Activated naive CD4-positive, alpha-beta T cell treated with anti-CD3 and anti-CD28 coated beads, Interleukin-2, amount 10 ng/mL, durations not matched to agents 7 days and 5 days (primary cell): ENCODE results near the gene KRT85.

Source experiments
- CTCF ChIA-PET: fragments of 350-600 bp; sonication (Branson Sonifier 250); formaldehyde crosslinking; loops from one replicate; lab custom pipeline; 2021; ENCODE audit warnings: antibody characterized with exemption; lab: Charles Lee
- DNase-seq: peaks from one replicate; pipeline ENCODE4 v3.0.0-alpha.2; 2020
- H3K27ac Mint-ChIP-seq: one replicate; pipeline ENCODE4 v1.8.0; 2021; ENCODE audit warnings: mild to moderate bottlenecking, moderate library complexity, mixed read lengths
- H3K27me3 Mint-ChIP-seq: one replicate; pipeline ENCODE4 v1.8.0; 2021; ENCODE audit warnings: mild to moderate bottlenecking, mixed read lengths
- H3K36me3 Mint-ChIP-seq: one replicate; pipeline ENCODE4 v1.8.0; 2021; ENCODE audit warnings: mixed read lengths
- H3K4me1 Mint-ChIP-seq: one replicate; pipeline ENCODE4 v1.8.0; 2021; ENCODE audit warnings: mixed read lengths
- H3K4me3 Mint-ChIP-seq: one replicate; pipeline ENCODE4 v1.8.0; 2021; ENCODE audit warnings: mild to moderate bottlenecking, moderate library complexity, mixed read lengths
- H3K9me3 Mint-ChIP-seq: one replicate; pipeline ENCODE4 v1.8.0; 2021; ENCODE audit warnings: mixed read lengths

The KRT85 gene

GRCh38 chr12:52331039-52331438 is 36.2 kb downstream of the KRT85 start:
- peaks cover 9% of the 10 kb centered on the region for H3K4me1 Mint-ChIP-seq
- no peak for DNase-seq
- no peaks in the 10 kb centered on the region for H3K9me3 Mint-ChIP-seq
- CTCF ChIA-PET, result interaction anchor here (1.1 kb wide), 1 partner anchor 13 kb away, joined by 3 read pairs; no protein-coding TSS in a partner anchor
- no peaks in the 10 kb centered on the region for H3K36me3 Mint-ChIP-seq
- no peak overlapping the region for H3K27ac Mint-ChIP-seq
- H3K27me3 Mint-ChIP-seq, result peaks cover 24% of the 10 kb centered on the region
- no peak overlapping the region for H3K4me3 Mint-ChIP-seq

- H3K27ac Mint-ChIP-seq, result no peak overlapping the region
- CTCF ChIA-PET, result interaction anchor here (0.7 to 4.8 kb wide), 20 partner anchors 8 to 303 kb away, joined by 3 to 34 read pairs (median 4); no protein-coding TSS in a partner anchor
- DNase-seq, result no peak
These were observed 39.3 kb downstream of the KRT85 start for GRCh38 chr12:52327830-52328500.

GRCh38 chr12:52327052-52327829 is 40.0 kb downstream of the KRT85 start:
- Mint-ChIP-seq H3K27me3 (peaks cover 51% of the 10 kb centered on the region), H3K9me3 (no peaks in the 10 kb centered on the region), H3K4me1 (peaks cover 9% of the 10 kb centered on the region), H3K27ac (no peak overlapping the region), H3K36me3 (no peaks in the 10 kb centered on the region), H3K4me3 (no peak overlapping the region)
- CTCF ChIA-PET, result interaction anchor here (0.7 to 4.8 kb wide), 18 partner anchors 8 to 302 kb away, joined by 3 to 34 read pairs (median 6); no protein-coding TSS in a partner anchor
- DNase-seq, result peak; percentile 88

More at GRCh38 chr12:52327830-52328500, 39.3 kb downstream of the KRT85 start:
- Mint-ChIP-seq H3K4me1 (peaks cover 9% of the 10 kb centered on the region), H3K4me3 (no peak overlapping the region), H3K27me3 (peaks cover 44% of the 10 kb centered on the region), H3K36me3 (no peaks in the 10 kb centered on the region), H3K9me3 (no peaks in the 10 kb centered on the region)

GRCh38 chr12:52324153-52324444 is 43.2 kb downstream of the KRT85 start:
- CTCF ChIA-PET, result interaction anchor here (1.0 to 4.3 kb wide), 2 partner anchors 45 to 102 kb away, joined by 3 to 22 read pairs; no protein-coding TSS in a partner anchor
- Mint-ChIP-seq H3K4me3 (no peak overlapping the region), H3K27me3 (peaks cover 67% of the 10 kb centered on the region), H3K27ac (no peak overlapping the region), H3K9me3 (no peaks in the 10 kb centered on the region), H3K4me1 (peaks cover 9% of the 10 kb centered on the region), H3K36me3 (no peaks in the 10 kb centered on the region)
- peak; percentile 17 for DNase-seq

- peaks cover 9% of the 10 kb centered on the region for H3K4me1 Mint-ChIP-seq
- CTCF ChIA-PET, result interaction anchor here (4.3 kb wide), 1 partner anchor 102 kb away, joined by 22 read pairs; no protein-coding TSS in a partner anchor
- no peaks in the 10 kb centered on the region for H3K9me3 Mint-ChIP-seq
- H3K27me3 Mint-ChIP-seq, result peaks cover 72% of the 10 kb centered on the region
- H3K36me3 Mint-ChIP-seq, result no peaks in the 10 kb centered on the region
- H3K4me3 Mint-ChIP-seq, result no peak overlapping the region
- DNase-seq, result peak; percentile 15
- H3K27ac Mint-ChIP-seq, result no peak overlapping the region
These were observed 43.7 kb downstream of the KRT85 start for GRCh38 chr12:52323416-52324152.

- Mint-ChIP-seq H3K27me3 (peaks cover 78% of the 10 kb centered on the region), H3K36me3 (no peaks in the 10 kb centered on the region), H3K9me3 (no peaks in the 10 kb centered on the region), H3K4me3 (no peak overlapping the region), H3K4me1 (peaks cover 9% of the 10 kb centered on the region), H3K27ac (no peak overlapping the region)
- peak; percentile 9 for DNase-seq
- CTCF ChIA-PET, result no interaction called here
These were observed 44.3 kb downstream of the KRT85 start for GRCh38 chr12:52323001-52323400.

- CTCF ChIA-PET, result interaction anchor here (1.2 kb wide), 1 partner anchor 558 kb away, joined by 4 read pairs; no protein-coding TSS in a partner anchor
- H3K36me3 Mint-ChIP-seq, result no peaks in the 10 kb centered on the region
- H3K4me1 Mint-ChIP-seq, result no peaks in the 10 kb centered on the region
- no peaks in the 10 kb centered on the region for H3K9me3 Mint-ChIP-seq
- no peak overlapping the region for H3K4me3 Mint-ChIP-seq
- peak; percentile 7 for DNase-seq
- H3K27me3 Mint-ChIP-seq, result peaks cover 80% of the 10 kb centered on the region
- no peak overlapping the region for H3K27ac Mint-ChIP-seq
These were observed 45.2 kb downstream of the KRT85 start for GRCh38 chr12:52322069-52322468.

DNA sequence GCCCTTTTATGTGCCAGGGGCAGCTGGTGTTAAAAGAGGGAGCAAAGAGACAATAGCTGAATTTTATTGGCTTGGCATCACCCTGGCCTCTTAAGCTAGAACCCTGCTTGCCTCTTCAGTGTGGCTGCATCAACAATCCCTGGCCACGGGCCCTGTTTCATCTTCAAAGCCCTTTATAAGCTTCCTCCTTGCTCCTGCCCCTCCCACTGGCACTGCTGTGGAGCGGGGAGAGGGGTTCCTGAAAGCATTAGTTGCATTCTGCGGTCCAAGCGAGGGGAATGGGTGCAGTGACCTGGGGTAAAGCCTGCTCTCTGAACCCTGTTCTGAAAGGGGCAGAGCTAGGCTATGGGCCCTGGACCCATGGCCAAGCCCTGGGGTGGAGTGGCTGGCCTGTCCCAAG is 45.9 kb downstream of the KRT85 start:
- H3K4me1 Mint-ChIP-seq, result no peaks in the 10 kb centered on the region
- no peaks in the 10 kb centered on the region for H3K9me3 Mint-ChIP-seq
- H3K36me3 Mint-ChIP-seq, result no peaks in the 10 kb centered on the region
- CTCF ChIA-PET, result interaction anchor here (1.2 kb wide), 1 partner anchor 558 kb away, joined by 4 read pairs; no protein-coding TSS in a partner anchor
- no peak overlapping the region for H3K27ac Mint-ChIP-seq
- H3K4me3 Mint-ChIP-seq, result no peak overlapping the region
- no peak for DNase-seq
- peaks cover 79% of the 10 kb centered on the region for H3K27me3 Mint-ChIP-seq

DNA sequence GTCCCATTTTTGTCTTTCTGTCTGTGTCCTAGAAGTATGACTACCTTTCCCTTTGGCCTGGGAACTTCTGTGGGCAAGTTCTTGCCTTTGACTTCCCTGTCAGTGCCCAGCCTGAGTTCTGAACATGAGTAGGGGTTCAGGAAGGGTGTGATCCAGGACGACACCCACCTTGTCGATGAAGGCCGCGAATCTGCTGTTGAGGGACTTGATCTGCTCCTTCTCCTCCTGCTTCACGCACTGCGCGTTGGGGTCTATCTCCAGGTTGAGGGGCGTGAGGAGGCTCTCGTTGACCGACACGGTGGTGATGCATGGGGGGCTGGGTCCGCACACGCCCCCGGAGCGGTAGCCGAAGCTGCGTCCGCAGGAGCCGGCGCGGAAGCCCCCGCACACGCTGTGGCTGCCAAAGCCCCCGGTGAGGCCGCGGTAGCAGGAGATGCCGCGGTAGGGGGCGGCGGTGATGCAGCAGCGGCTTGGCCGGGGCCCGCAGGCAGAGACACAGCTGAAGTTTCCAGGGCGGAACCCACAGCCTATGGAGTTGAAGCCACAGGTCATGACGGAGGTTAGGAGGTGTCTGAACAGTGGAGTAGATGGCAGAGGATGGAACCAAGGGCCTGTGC is 46.4 kb downstream of the KRT85 start, which contains the start of gene KRT83:
TSS of gene KRT83 (minus strand) at position 615 of the 617 bp plus-strand sequence. CDS start at position 552, 63 bp downstream.
- Mint-ChIP-seq H3K36me3 (no peaks in the 10 kb centered on the region), H3K27me3 (peaks cover 79% of the 10 kb centered on the region), H3K4me3 (no peak within 1 kb of the TSS), H3K9me3 (no peaks in the 10 kb centered on the region), H3K27ac (no peak within 1 kb of the TSS), H3K4me1 (no peaks in the 10 kb centered on the region)
- CTCF ChIA-PET, result interaction anchor here (1.2 kb wide), 1 partner anchor 559 kb away, joined by 4 read pairs; no protein-coding TSS in a partner anchor
- peak; percentile 14 for DNase-seq

- H3K9me3 Mint-ChIP-seq, result no peaks in the 10 kb centered on the region
- no peak overlapping the region for H3K4me3 Mint-ChIP-seq
- H3K27ac Mint-ChIP-seq, result no peak overlapping the region
- no peaks in the 10 kb centered on the region for H3K4me1 Mint-ChIP-seq
- no peaks in the 10 kb centered on the region for H3K36me3 Mint-ChIP-seq
- CTCF ChIA-PET, result interaction anchor here (0.7 to 1.6 kb wide), 12 partner anchors 8 to 164 kb away, joined by 3 to 6 read pairs (median 3); no protein-coding TSS in a partner anchor
- DNase-seq, result peak; percentile 35
- H3K27me3 Mint-ChIP-seq, result peaks cover 77% of the 10 kb centered on the region
These were observed 48.2 kb downstream of the KRT85 start for GRCh38 chr12:52319097-52319496.

DNA sequence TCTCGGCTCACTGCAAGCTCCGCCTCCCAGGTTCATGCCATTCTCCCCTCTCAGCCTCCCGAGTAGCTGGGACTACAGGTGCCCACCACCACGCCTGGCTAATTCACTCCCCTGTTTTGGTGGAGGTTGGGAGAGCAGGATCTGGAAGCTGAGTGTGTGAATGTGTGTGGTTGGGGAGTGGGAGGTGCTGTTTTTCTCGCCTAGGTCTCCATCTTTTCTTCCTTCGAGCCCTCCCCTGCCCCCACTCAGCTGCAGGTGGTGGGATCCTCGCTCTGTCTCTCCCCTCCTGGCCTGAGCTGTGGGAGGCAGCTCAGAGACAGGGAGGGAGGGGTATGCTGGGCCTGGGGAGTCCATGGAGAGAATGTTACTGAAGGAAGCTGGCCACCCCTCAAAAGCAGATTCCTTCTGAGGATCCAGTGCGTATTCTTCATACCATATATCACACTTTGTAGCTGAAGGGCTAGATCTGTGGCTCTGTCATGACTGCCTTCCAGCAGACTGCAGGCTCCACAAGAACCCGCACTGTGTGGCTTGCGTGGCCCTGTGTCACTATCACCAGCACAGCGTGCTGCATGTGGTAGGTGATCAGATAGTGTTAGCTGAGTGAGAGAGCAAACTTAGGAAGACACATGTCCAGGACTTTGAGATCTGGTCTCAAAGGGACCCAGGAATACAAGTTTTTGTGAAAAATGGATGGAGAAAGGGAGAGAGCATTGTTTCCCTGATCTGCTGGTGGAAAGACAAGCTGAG is 48.9 kb downstream of the KRT85 start:
- H3K36me3 Mint-ChIP-seq, result no peaks in the 10 kb centered on the region
- CTCF ChIA-PET, result interaction anchor here (0.6 to 1.6 kb wide), 11 partner anchors 7 to 164 kb away, joined by 3 to 6 read pairs (median 3); no protein-coding TSS in a partner anchor
- no peak overlapping the region for H3K4me3 Mint-ChIP-seq
- peak; percentile 10 for DNase-seq
- no peaks in the 10 kb centered on the region for H3K4me1 Mint-ChIP-seq
- H3K27ac Mint-ChIP-seq, result no peak overlapping the region
- H3K27me3 Mint-ChIP-seq, result peaks cover 80% of the 10 kb centered on the region
- no peaks in the 10 kb centered on the region for H3K9me3 Mint-ChIP-seq

- DNase-seq, result peak; percentile 16
- no peaks in the 10 kb centered on the region for H3K4me1 Mint-ChIP-seq
- H3K36me3 Mint-ChIP-seq, result no peaks in the 10 kb centered on the region
- H3K27ac Mint-ChIP-seq, result no peak overlapping the region
- H3K27me3 Mint-ChIP-seq, result peaks cover 80% of the 10 kb centered on the region
- CTCF ChIA-PET, result interaction anchor here (0.6 to 1.6 kb wide), 4 partner anchors 10 to 151 kb away, joined by 3 to 5 read pairs (median 3); no protein-coding TSS in a partner anchor
- no peak overlapping the region for H3K4me3 Mint-ChIP-seq
- no peaks in the 10 kb centered on the region for H3K9me3 Mint-ChIP-seq
These were observed 49.7 kb downstream of the KRT85 start for GRCh38 chr12:52317468-52318052.
